HFFc6 (cell line): ENCODE measurements around the gene TBP. TPM values are rescaled to one million over a fixed set of nuclear protein-coding genes. Genes with fewer than 3 reads are reported as not detected.
"Not testable (repeated sequence)": the region's sequence is repeated elsewhere in the genome, so short reads cannot be mapped to it uniquely, and the experiment has no call there.

ENCODE experiments used
- DNase-seq: peaks from one replicate; pipeline ENCODE4 v3.0.0-alpha.2; 2018
- H3K27ac Mint-ChIP-seq: 2 replicates; pipeline ENCODE4 v1.8.0; 2020; ENCODE audit warnings: mild to moderate bottlenecking, mixed read lengths
- H3K27me3 Mint-ChIP-seq: 2 replicates; pipeline ENCODE4 v1.8.0; 2021; ENCODE audit warnings: mild to moderate bottlenecking, moderate library complexity, mixed read lengths; ENCODE audit not compliant: insufficient read depth
- H3K36me3 Mint-ChIP-seq: 2 replicates; pipeline ENCODE4 v1.8.0; 2021; ENCODE audit warnings: low read depth, mixed read lengths
- H3K4me1 Mint-ChIP-seq: 2 replicates; pipeline ENCODE4 v1.8.0; 2020; ENCODE audit warnings: low read depth, mixed read lengths
- H3K4me3 Mint-ChIP-seq: 2 replicates; pipeline ENCODE4 v1.8.0; 2020; ENCODE audit warnings: mild to moderate bottlenecking, moderate library complexity, mixed read lengths
- H3K9me3 Mint-ChIP-seq: 2 replicates; pipeline ENCODE4 v1.8.0; 2020; ENCODE audit warnings: mild to moderate bottlenecking, mixed read lengths
- CTCF ChIP-seq: fragments of 200-600 bp; sonication (generic); IDR thresholded peaks from 2 replicates; pipeline ENCODE4 v1.5.0; 2021; ENCODE audit warnings: antibody characterized with exemption, mild to moderate bottlenecking
- long read RNA-seq: library from polyadenylated mRNA; unstranded; transcript quantifications from one replicate; pipeline ENCODE4 v2.0.0, GENCODE V29; 2019
- total RNA-seq, 6 experiments: library from RNA; stranded (reverse); fragmentation: NEBNext Ultra II Directional; extraction: Animal tissue kit (Norgen Biotek cat#: 25700); gene quantifications; 2 replicates in 1 of 6; 3 replicates in 5 of 6; pipeline ENCODE4 v1.2.3, GENCODE V29; 2021

The TBP gene
- total RNA-seq, result 10 to 100 TPM; 12.6 to 16.3 (median 14.8) TPM
- long read RNA-seq, partial matches to known transcripts, result 1 of 6 reads
- long read RNA-seq, other reads (novel, unspliced or antisense), result 2 of 6 reads

GRCh38 chr6:170554013-170554795 is at the start of gene TBP:
Gene TBP, plus strand, starts transcription at chr6:170554369. Its CDS starts 2,661 bp downstream, at chr6:170557030.
- H3K9me3 Mint-ChIP-seq, result no peaks in the 10 kb centered on the region
- DNase-seq, result peak; percentile 99
- H3K27ac Mint-ChIP-seq, result no peak within 1 kb of the TSS
- no peak for TF ChIP-seq CTCF
- no peak within 1 kb of the TSS for H3K4me3 Mint-ChIP-seq
- H3K36me3 Mint-ChIP-seq, result peaks cover 19% of the 10 kb centered on the region; the same call in 1 of the 2 replicates
- no peaks in the 10 kb centered on the region; the same call in 1 of the 2 replicates for H3K27me3 Mint-ChIP-seq
- H3K4me1 Mint-ChIP-seq, result peaks cover 6% of the 10 kb centered on the region; the same call in 1 of the 2 replicates

GRCh38 chr6:170504479-170504878 is 49.7 kb upstream of the TBP start:
- peaks cover 18% of the 10 kb centered on the region for H3K36me3 Mint-ChIP-seq
- H3K9me3 Mint-ChIP-seq, result peaks cover 26% of the 10 kb centered on the region
- peaks cover 16% of the 10 kb centered on the region for H3K27me3 Mint-ChIP-seq
- no peak overlapping the region for H3K4me3 Mint-ChIP-seq
- H3K4me1 Mint-ChIP-seq, result no peaks in the 10 kb centered on the region
- no peak overlapping the region for H3K27ac Mint-ChIP-seq
- no peak for DNase-seq
- no peak for TF ChIP-seq CTCF

- Mint-ChIP-seq H3K27ac (no peak overlapping the region), H3K4me3 (no peak overlapping the region), H3K36me3 (peaks cover 18% of the 10 kb centered on the region), H3K27me3 (peaks cover 15% of the 10 kb centered on the region), H3K9me3 (peaks cover 26% of the 10 kb centered on the region), H3K4me1 (no peaks in the 10 kb centered on the region)
- TF ChIP-seq CTCF, result no peak
- no peak for DNase-seq
Observed at GRCh38 chr6:170505306-170505705, 48.9 kb upstream of the TBP start.

- Mint-ChIP-seq H3K9me3 (peaks cover 14% of the 10 kb centered on the region), H3K4me3 (no peak overlapping the region), H3K4me1 (no peaks in the 10 kb centered on the region), H3K36me3 (peaks cover 8% of the 10 kb centered on the region), H3K27me3 (peaks cover 4% of the 10 kb centered on the region), H3K27ac (no peak overlapping the region)
- no peak for DNase-seq
- TF ChIP-seq CTCF, result no peak
Observed at GRCh38 chr6:170506446-170506845, 47.7 kb upstream of the TBP start.

- not testable (repeated sequence) for H3K27ac Mint-ChIP-seq, H3K36me3 Mint-ChIP-seq, H3K4me3 Mint-ChIP-seq, H3K9me3 Mint-ChIP-seq, DNase-seq, H3K4me1 Mint-ChIP-seq, H3K27me3 Mint-ChIP-seq
Observed at GRCh38 chr6:170507728-170508127, 46.4 kb upstream of the TBP start.

GRCh38 chr6:170508275-170508674 is 45.9 kb upstream of the TBP start:
- DNase-seq, H3K27ac Mint-ChIP-seq, H3K9me3 Mint-ChIP-seq, H3K4me1 Mint-ChIP-seq, H3K36me3 Mint-ChIP-seq, H3K27me3 Mint-ChIP-seq, H3K4me3 Mint-ChIP-seq: not testable (repeated sequence)

- H3K36me3 Mint-ChIP-seq, H3K27me3 Mint-ChIP-seq, H3K27ac Mint-ChIP-seq, DNase-seq, H3K4me3 Mint-ChIP-seq, H3K4me1 Mint-ChIP-seq, H3K9me3 Mint-ChIP-seq: not testable (repeated sequence)
Observed at GRCh38 chr6:170508892-170509722, 45.1 kb upstream of the TBP start.
